ENCODE measurements around the gene ELAC2.
"Not testable (repeated sequence)": the region's sequence is repeated elsewhere in the genome, so short reads cannot be mapped to it uniquely, and the experiment has no call there.

Gene ELAC2

DNA sequence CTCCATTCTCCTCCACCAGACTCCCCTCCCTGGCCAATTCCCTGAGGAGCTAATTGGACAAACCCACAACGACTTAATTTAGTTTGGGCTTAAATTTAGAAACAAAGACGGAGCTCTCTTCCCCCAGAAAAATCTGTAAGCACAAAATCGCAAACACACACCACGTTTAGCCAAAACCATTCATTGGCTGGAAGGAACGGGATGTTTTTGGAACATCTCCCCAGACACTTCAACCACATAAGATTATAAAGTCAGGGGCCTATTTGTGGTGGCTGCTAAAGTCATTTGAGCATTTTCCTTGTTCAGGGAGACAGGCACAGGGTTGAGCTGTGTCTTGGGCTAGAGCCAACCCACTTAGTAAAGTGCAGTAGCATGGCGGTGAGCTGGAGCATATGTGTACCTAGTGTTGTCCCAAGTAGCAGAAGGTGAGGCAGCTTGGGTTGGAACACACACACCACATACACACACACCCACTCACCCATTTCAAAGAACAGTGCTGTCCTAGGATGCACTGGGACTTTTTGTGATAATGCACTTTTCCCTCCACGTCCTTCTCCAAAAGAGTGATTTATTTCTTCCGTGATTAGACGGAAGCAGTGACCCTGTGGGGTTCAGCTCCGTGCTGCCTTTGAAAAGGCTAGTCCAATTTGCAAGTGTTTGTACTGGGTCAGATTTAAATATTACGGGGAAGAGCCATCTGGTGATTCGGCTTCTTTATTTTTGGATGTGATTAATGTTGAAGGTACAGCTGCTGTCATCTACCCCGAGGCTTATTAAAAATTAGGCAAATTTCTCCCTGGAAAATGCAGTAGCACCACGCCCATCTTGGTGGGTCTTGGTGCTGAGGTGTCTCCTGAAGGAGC, 32.2 kb downstream of the ELAC2 start:
- peak; percentile 62 for DNase-seq

DNA sequence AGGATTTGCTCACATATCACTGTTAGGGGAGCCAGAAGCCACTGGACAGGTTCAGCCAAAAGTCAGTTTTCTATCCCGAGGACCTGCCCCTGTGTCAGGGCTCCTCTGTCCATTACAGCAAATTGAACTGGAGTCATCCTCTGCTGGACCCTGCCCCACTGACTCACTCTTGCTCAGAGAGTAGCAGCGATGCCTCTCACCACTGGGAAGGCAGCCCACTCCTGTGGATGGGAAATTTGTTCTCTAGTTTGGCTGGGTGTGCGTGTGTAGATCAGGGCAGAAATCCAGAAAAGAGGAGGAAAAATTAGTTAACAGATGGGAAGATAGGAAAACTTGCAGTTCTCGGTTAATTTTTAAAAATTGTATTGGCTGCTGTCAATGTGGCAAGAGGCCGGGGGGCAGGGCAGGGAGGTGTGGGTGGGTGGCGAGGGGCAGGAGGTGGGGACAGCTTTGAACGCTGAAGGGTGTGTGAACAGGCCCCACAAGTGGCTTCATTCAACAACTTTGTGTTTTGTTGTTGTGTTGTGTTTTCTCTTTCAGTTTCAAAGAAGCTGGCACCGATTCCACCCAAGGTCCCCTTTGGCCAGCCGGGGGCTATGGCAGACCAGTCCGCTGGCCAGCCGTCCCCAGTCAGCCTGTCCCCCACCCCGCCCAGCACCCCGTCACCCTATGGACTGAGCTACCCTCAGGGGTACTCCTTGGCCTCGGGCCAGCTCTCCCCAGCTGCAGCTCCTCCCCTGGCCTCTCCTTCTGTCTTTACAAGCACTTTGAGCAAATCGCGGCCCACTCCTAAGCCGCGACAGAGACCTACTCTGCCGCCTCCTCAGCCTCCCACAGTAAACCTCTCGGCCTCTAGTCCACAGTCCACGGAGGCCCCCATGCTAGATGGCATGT, 33.6 kb downstream of the ELAC2 start:
- peak; percentile 95 for DNase-seq

GRCh38 chr17:12982224-12982623, 35.6 kb downstream of the ELAC2 start:
- no peak for DNase-seq

DNA sequence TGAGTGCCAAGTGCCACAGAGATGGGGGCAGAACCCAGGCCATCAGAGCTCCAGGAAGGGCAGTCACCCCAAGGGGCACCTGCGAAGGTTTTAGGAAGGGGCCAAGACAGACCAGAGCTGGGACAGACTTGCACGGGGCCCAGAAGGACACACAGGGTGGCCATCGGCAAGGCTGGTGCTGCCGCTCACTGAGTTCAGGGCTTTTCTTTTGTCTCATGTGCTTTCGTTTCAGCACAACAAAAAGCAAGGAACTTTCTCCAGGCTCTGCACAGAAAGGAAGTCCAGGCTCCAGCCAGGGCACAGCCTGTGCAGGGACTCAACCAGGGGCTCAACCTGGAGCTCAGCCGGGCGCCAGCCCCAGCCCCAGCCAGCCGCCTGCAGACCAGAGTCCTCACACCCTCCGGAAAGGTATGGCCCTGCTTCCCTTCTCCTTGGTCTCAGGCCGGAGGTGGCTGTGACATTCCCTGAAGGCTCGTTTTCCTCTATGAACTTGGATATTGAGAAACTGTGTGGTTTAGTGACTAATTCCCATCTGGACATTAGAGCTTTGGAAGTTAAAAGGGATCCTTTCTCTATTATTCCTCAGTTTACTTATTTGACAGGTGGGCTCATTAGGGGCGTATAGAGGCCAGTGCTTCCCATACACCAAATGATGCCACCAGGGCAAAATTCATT, 37.9 kb downstream of the ELAC2 start:
- no peak for DNase-seq

DNA sequence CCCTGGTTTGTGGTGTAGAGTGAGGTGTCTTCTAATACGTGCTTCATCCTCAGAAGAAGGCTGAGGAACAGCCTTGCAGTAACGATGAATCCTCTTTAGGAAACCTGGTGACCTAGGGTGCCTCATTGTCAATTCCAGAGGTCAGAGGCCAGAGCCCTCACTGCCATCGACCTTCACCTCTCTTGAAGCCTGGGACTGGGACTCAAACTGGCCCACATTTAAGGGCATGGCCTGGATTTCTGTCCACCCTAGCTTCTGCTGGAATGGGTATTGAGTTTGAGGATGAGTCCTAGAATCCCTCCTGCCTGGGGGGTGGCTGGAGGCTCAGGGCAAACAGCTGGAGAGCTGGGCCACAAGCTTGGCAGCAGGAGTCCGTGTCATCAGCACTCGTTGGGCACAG, 38.6 kb downstream of the ELAC2 start:
- no peak for DNase-seq

DNA sequence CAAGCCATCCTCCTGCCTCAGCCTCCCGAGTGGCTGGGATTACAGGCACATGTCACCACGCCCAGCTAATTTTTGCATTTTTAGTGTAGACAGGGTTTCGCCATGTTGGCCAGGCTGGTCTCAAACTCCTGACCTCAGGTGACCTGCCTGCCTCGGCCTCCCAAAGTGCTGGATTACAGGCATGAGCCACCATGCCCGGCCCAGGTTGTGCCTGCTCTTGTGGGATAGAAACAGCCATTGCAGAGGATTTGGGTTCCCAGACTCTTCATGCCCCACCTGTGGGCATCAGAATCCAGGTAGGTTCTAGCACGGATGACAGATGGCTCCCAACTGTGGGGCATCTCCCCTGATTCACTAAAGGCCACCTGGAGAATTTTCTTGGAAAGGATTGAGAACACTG, 39.0 kb downstream of the ELAC2 start:
- DNase-seq, result not testable (repeated sequence)

- DNase-seq, result no peak
Observed at GRCh38 chr17:12977008-12977751, 40.6 kb downstream of the ELAC2 start.

DNA sequence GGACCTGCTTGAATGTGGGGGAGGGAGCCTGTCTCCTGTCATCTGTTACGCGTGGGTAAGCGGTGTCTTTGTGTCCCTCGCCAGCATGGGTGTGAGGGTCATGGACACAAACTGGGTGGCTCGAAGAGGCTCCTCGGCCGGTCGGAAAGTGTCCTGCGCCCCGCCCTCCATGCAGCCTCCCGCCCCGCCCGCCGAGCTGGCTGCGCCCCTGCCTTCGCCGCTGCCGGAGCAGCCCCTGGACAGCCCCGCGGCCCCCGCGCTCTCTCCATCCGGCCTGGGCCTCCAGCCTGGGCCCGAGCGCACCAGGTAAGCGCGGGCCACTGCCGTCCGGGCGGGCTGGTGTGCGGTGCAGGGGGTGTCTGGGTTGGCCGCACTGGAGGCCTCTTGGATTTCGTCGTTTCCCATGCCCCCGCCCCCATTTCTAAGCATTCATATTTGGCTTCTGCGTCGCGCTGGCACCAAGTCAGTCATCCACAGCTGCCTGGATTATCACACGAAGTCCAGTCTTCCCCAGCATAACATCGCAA, 43.8 kb downstream of the ELAC2 start:
- DNase-seq, result peak; percentile 61

DNA sequence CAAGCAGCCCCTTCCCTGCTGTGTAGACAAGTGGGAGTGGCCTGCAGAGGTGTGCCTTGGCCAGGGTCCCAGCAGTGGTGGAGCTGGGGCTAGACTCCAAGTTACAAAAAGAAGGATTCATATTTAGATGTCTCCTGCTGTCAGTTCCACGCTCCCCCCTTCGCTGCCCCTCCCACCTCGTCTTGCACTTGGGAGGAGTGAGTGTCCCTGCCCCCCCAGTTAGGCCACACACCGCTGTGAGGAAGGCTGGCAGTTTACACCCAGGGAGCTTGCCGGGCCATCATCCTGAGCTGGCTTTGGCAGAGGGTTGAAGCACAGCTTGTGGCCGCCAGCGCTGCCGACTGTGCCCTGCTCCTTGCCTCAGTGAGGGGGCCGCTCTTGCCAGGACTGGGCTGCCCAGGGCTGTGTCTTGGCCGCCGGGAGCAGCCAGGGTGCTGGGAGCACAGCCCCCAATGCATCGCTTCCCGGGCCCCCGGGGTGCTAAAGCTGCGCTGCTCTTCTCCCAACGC, 44.3 kb downstream of the ELAC2 start:
- peak; percentile 60 for DNase-seq

DNA sequence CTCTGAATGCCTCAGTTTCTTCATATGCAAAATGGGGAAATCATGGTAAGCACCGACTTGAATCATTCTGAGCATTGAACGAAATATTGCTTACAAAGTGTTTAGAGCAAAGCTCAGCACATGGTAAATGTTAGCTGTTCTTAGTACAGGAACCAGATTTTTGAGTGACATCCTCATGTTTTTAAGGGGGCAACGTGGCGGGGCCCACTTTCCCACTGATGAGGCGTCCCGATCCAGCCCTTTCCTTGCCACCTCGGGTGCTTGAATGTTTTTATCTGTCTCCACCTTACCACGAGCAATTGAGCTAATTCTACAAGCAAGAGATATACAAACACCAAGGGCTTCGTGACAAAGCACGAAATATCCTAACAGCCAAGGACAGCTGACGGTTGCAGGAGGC, 49.9 kb downstream of the ELAC2 start:
- no peak for DNase-seq

DNA sequence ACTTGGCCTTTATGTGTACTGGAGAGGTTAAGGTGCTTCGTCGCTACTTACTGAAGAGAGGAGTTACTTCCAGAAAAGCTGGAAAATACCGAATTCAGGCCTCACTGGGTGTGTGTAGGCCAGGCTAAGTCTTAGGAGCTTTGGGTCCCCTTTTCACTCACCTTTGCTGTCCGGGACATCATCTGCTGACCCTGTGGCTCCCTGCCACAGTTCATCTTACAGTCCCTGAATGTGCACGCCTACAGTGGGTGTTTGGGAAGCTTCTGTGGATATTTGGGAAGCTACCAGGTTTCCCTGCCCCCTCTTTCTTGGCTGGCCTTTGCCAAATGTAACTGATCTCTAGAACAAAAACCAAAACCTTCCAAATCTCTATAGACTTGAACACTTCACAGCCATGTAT, 51.4 kb downstream of the ELAC2 start:
- DNase-seq, result no peak

DNA sequence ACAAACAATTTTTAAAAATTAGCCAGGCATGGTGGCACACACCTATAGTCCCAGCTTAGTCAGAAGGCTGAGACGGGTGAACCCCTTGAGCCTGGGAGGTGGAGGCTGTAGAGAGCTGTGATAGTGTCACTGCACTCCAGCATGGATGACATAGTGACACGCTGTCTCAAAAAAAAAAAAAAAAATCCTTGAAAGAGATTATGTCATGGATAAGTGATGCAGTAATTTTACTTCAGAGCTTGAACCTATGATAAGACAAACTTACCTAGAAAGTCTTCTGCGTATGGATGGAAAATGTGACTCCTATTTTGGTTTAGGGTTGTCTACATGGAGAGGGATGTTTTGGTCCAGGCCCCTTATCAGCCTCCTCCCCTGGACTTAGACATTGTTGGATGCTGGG, 51.8 kb downstream of the ELAC2 start:
- no peak for DNase-seq

DNA sequence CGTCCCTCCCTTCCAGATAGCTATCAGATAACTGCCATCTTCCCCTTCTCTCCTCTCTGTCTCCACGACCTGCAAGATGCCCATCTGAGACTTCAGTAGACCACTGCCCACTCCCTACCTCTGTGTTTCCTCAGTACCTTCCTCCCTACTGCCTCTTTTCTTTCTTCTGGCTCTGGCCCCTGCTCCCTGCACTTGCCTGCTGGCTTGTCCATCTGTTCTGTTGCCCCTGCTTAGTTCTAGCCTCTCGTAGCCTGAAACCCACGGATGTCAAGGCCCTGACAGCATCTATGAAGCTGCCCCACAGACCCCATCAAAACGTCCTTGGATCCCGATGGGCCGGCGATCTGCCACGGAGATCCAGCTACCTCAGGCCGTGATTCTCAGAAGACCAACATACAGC, 53.0 kb downstream of the ELAC2 start:
- no peak for DNase-seq

DNA sequence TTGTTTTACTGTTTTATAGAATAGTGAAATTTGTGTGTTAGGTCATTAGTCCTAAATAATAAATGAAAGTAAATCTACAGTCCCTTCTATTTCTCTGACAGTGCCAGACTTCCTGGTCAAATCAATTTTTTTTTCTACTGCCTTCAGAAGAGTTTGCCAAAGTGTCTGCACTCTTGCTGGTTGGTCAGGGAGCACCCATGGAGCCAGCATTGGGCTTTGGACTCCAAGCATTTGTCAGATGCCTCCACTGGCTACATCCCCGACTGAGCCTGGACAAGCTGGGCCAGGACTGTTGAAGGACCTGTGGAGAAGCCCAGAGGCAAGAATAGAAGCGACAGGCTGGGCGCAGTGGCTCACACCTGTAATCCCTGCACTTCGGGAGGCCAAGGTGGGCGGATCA, 53.7 kb downstream of the ELAC2 start:
- no peak for DNase-seq

DNA sequence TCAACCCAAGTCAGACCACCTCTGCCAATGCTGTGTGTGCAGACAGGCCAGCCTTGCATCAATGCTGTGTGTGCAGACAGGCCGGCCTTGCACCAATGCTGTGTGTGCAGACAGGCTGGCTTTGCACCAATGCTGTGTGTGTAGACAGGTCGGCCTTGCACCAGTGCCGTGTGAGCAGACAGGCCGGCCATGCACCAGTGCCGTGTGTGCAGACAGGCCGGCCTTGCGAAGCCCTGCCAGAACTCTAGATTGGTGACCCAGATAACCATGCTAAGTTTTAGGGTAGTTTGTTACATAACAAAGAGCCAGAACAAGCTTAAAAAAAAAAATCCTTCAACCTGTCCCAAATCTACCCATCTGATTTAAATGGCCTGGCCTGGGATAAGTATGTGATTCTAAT, 54.3 kb downstream of the ELAC2 start:
- no peak for DNase-seq

DNA sequence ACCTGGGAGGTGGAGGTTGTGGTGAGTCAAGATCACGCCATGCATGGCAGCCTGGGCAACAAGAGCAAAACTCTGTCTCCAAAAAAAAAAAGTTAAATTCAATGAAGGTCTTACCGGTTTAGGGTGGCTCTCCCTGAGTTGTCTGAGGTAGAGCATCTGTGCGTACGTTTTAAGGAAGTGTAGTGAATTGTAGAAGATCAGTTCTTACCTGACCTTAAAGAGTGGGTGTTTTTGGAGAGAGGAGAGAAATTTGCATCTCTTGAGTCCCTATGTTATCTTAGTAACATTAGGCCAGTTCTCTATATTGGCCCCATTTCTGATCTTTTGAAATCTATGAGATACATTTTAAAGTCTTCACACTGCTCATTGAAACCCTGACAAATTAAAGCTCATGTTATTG, 56.2 kb downstream of the ELAC2 start:
- DNase-seq, result no peak

- DNase-seq, result no peak
Observed at GRCh38 chr17:12959441-12959840, 58.4 kb downstream of the ELAC2 start.

GRCh38 chr17:12958786-12959185, 59.0 kb downstream of the ELAC2 start:
- DNase-seq, result no peak

GRCh38 chr17:12955521-12955920, 62.3 kb downstream of the ELAC2 start:
- DNase-seq, result no peak

- DNase-seq, result no peak
Observed at GRCh38 chr17:12953156-12953555, 64.7 kb downstream of the ELAC2 start.

DNA sequence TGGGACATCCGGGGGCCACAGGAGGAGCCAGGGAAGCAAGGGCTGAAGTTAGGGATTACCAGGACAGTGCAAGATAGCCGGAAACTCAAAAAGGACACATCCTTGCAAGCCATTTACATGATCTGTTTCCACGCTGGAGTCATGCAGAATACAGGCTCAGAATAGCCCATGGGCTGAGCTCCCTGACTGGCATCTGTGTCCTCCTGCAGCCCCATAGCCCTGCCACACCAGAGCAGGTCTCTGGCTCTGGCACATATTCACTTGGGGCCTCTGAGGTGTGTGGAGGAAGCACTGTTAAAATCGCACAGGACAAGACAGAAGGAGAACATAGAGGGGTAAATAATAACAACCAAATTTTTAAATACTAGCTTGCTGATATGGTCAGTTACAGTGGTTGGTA, 65.8 kb downstream of the ELAC2 start:
- no peak for DNase-seq

DNA sequence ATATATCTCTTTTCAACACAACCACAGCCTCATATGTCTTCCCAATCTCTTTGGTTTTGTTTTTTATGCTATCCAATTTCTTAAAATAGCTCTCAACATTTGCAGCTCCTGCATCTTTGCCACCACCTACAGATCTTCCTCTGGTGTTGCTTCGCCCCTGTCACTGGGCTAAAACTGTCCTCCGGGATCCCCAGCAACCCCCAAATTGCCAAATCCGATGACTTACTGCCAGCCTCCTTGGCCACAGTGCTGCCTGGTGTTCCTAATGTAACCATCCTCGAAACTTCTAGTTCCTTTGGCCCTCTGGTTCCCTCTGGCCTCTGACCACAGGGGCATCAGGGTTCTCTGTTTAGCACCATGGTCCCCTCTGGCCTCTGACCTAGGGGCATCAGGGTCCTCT, 70.8 kb downstream of the ELAC2 start:
- DNase-seq, result no peak

Data from femur (tissue), 1 donor.